Suprapubic skin (tissue), 4 donors: ENCODE results near the gene XPO6. TPM values are rescaled to one million over a fixed set of nuclear protein-coding genes. Genes with fewer than 3 reads are reported as not detected.

Experiments
- DNase-seq, 2 donors: peaks; one replicate each; pipeline ENCODE4 v3.0.0-alpha.2; 2019; ENCODE audit warnings: low spot score in 2 of 2
- H3K27ac ChIP-seq: fragments of 200-600 bp; sonication (generic); one replicate; pipeline ENCODE4 v1.5.1; 2019
- H3K27me3 ChIP-seq: fragments of 200-600 bp; sonication (generic); one replicate; pipeline ENCODE4 v1.5.1; 2019
- H3K36me3 ChIP-seq: fragments of 200-600 bp; sonication (generic); one replicate; pipeline ENCODE4 v1.5.1; 2019
- H3K4me1 ChIP-seq: fragments of 200-600 bp; sonication (generic); one replicate; pipeline ENCODE4 v1.5.1; 2019
- H3K4me3 ChIP-seq: fragments of 200-600 bp; sonication (generic); one replicate; pipeline ENCODE4 v1.5.1; 2019; ENCODE audit warnings: mild to moderate bottlenecking
- H3K9me3 ChIP-seq: fragments of 200-600 bp; sonication (generic); one replicate; pipeline ENCODE4 v1.5.1; 2019
- CTCF ChIP-seq, 2 donors: fragments of 200-600 bp in 1 of 2; fragments of 450-650 bp in 1 of 2; sonication (generic) in 1 of 2; IDR thresholded peaks; one replicate each; pipeline ENCODE4 v1.5.1; 2016 to 2019; ENCODE audit warnings: antibody characterized with exemption in 2 of 2, mild to moderate bottlenecking in 1 of 2, moderate library complexity in 1 of 2
- EP300 ChIP-seq: sonication (generic); formaldehyde crosslinking; IDR thresholded peaks from one replicate; pipeline ENCODE4 v1.6.1; 2017; ENCODE audit warnings: antibody characterized with exemption
- POLR2A ChIP-seq, 2 donors: fragments of 450-650 bp; IDR thresholded peaks; one replicate each; pipeline ENCODE4 v1.6.1; 2017; ENCODE audit warnings: antibody characterized with exemption in 2 of 2, mild to moderate bottlenecking in 2 of 2, moderate library complexity in 2 of 2
- POLR2AphosphoS5 ChIP-seq, 3 donors: sonication (generic); formaldehyde crosslinking; IDR thresholded peaks; one replicate each; pipeline ENCODE4 v1.6.1; 2017; ENCODE audit warnings: antibody characterized with exemption in 3 of 3
- WGBS: methylation state at CpG from one replicate; pipeline ENCODE4 v1.1.5; 2018; 5-methylcytosine and 5-hydroxymethylcytosine counted together
- total RNA-seq, 4 donors: library from RNA; depleted of rRNA; stranded (reverse); fragments of >200 nt; gene quantifications; one replicate each; pipeline ENCODE4 v1.1.0, GENCODE V29; 2016

XPO6 gene
- total RNA-seq, 4 donors from 2014 or later: 78.6 to 161 (median 88.1) TPM

DNA sequence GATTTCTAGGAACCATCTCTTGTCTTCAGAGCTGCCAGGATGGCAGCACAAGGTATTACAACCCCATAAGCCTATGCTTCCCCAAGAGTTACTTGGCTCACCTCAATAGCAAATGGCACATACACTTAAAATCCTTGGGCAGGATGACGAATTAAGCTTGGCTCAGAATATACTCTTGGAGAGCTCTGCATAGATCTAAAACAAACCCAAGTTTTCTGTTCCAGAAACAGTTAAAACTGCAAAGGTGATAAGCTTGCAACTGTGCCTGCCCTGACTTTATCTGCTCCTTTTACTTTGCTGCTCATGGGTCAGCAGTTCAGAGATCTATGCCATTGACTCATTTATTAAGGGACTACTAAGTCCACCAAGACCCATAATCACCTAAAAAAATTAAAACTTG is 26.1 kb downstream of the XPO6 start:
- TF ChIP-seq POLR2A (IDR thresholded peaks at IDR 0.05): no peak
- no peak for TF ChIP-seq CTCF (IDR thresholded peaks at IDR 0.05)
- no peak for TF ChIP-seq POLR2AphosphoS5 (IDR thresholded peaks at IDR 0.05)
- no peak for TF ChIP-seq EP300
- DNase-seq: no peak
- Histone ChIP-seq H3K9me3 (no peaks in the 10 kb centered on the region), H3K27ac (no peak overlapping the region), H3K27me3 (no peaks in the 10 kb centered on the region), H3K36me3 (no peaks in the 10 kb centered on the region), H3K4me3 (no peak overlapping the region), H3K4me1 (peaks cover 38% of the 10 kb centered on the region)
- WGBS: 50% methylated on average over 1 of the region's 1 CpG

DNA sequence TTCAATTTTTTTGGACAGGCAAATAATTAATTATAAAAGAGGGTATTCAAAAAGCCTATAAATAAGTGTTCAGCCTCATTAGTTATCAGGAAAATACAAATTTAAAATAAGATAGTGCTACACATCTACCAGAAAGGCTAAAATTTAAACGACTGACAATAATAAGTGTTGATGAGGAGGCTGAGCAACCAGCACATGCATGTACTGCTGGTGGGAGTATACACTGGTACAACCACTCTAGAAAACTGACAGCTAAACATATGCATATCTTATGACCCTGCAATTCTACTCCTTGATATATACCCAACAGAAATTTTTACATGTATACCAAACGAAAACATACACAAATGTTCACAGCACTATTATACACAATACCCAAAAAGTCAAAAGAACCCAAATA is 27.1 kb downstream of the XPO6 start:
- Histone ChIP-seq H3K27me3 (no peaks in the 10 kb centered on the region), H3K4me3 (no peak overlapping the region), H3K4me1 (peaks cover 38% of the 10 kb centered on the region), H3K36me3 (no peaks in the 10 kb centered on the region), H3K27ac (no peak overlapping the region), H3K9me3 (no peaks in the 10 kb centered on the region)
- no peak for DNase-seq
- TF ChIP-seq POLR2AphosphoS5 (IDR thresholded peaks at IDR 0.05) (no peak), EP300 (no peak), CTCF (IDR thresholded peaks at IDR 0.05) (no peak), POLR2A (IDR thresholded peaks at IDR 0.05) (no peak)
- 97% methylated on average over 2 of the region's 2 CpGs for WGBS

GRCh38 chr16:28183930-28184329 is 27.8 kb downstream of the XPO6 start:
- no peak for DNase-seq
- Histone ChIP-seq H3K4me3 (no peak overlapping the region), H3K36me3 (no peaks in the 10 kb centered on the region), H3K27ac (no peak overlapping the region), H3K9me3 (no peaks in the 10 kb centered on the region), H3K27me3 (no peaks in the 10 kb centered on the region), H3K4me1 (peaks cover 36% of the 10 kb centered on the region)
- WGBS: 85% methylated on average over 4 of the region's 4 CpGs
- no peak for TF ChIP-seq POLR2A (IDR thresholded peaks at IDR 0.05)
- TF ChIP-seq CTCF (IDR thresholded peaks at IDR 0.05): no peak
- TF ChIP-seq EP300: no peak
- no peak for TF ChIP-seq POLR2AphosphoS5 (IDR thresholded peaks at IDR 0.05)

DNA sequence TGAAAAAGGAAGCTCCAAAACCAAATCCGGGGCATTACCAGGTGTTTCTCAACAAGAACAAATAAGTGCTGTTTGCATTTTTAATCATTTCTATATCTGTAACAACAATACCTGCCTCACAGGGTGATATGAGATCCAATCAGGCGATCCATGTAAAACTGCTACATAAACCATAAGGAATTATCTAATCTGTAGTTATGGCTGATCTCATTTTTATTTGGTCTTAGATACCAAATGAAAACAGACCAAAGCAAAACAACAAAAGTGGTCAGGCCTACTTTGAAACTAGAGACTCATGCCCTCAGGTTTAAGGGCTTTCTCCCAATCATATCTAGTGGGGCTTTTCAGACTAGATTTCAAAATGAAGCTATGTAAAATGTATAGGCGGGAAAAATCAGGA is 28.3 kb downstream of the XPO6 start:
- no peaks in the 10 kb centered on the region for H3K27me3 ChIP-seq
- no peaks in the 10 kb centered on the region for H3K9me3 ChIP-seq
- H3K4me1 ChIP-seq: peaks cover 36% of the 10 kb centered on the region
- no peak for DNase-seq
- H3K4me3 ChIP-seq: no peak overlapping the region
- H3K36me3 ChIP-seq: no peaks in the 10 kb centered on the region
- WGBS: 85% methylated on average over 3 of the region's 3 CpGs
- H3K27ac ChIP-seq: no peak overlapping the region
- TF ChIP-seq EP300: no peak
- no peak for TF ChIP-seq CTCF (IDR thresholded peaks at IDR 0.05)
- TF ChIP-seq POLR2AphosphoS5 (IDR thresholded peaks at IDR 0.05): no peak
- no peak for TF ChIP-seq POLR2A (IDR thresholded peaks at IDR 0.05)

GRCh38 chr16:28182801-28183200 is 29.0 kb downstream of the XPO6 start:
- no peaks in the 10 kb centered on the region for H3K9me3 ChIP-seq
- no peaks in the 10 kb centered on the region for H3K36me3 ChIP-seq
- no peak overlapping the region for H3K4me3 ChIP-seq
- WGBS: 55% methylated on average over 3 of the region's 3 CpGs
- peaks cover 36% of the 10 kb centered on the region for H3K4me1 ChIP-seq
- TF ChIP-seq EP300: no peak
- no peak for TF ChIP-seq CTCF (IDR thresholded peaks at IDR 0.05)
- TF ChIP-seq POLR2AphosphoS5 (IDR thresholded peaks at IDR 0.05): no peak
- no peak for TF ChIP-seq POLR2A (IDR thresholded peaks at IDR 0.05)
- DNase-seq: no peak
- no peaks in the 10 kb centered on the region for H3K27me3 ChIP-seq
- no peak overlapping the region for H3K27ac ChIP-seq
